Lower leg skin (tissue), 3 donors: Measurements from ENCODE around the gene PRR11.

Source experiments
- POLR2A ChIP-seq, 2 donors: fragments of 450-650 bp; IDR thresholded peaks; one replicate each; pipeline ENCODE4 v1.6.1; 2016 to 2017; ENCODE audit warnings: antibody characterized with exemption in 2 of 2, mild to moderate bottlenecking in 1 of 2, moderate library complexity in 1 of 2
- TF ChIP-seq, protein P1 (sequence below), 3 donors: fragments of 450-650 bp; IDR thresholded peaks; one replicate each; pipeline ENCODE4 v1.5.1; 2016; ENCODE audit warnings: antibody characterized with exemption in 3 of 3, mild to moderate bottlenecking in 3 of 3, moderate library complexity in 2 of 3

DNA sequence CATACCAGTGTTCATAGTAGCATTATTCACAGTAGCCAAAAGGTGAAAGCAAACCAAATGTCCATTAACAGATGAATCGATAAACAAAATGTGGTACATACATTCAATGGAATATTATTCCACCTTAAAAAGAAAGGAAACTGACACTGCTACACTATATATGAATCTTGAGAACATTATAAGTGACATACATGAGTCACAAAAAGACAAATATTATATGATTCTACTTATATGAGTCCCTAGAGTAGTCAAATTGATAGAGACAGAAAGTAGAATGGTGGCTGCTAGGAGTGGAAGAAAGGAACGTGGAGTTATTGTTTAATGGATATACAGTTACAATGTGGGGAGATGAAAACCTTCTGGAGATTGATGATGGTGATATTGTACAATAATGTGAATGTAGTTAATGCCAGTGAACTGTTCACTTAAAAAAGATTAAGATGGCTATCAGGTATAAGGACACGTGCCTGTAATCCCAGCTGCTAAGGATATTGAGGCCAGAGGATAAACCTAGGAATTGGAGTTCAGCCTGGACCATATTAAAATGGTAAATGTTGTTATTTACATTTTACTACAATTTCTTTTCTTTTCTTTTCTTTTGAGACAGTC lies 28.6 kb upstream of the PRR11 start:
- TF ChIP-seq, protein P1, sequence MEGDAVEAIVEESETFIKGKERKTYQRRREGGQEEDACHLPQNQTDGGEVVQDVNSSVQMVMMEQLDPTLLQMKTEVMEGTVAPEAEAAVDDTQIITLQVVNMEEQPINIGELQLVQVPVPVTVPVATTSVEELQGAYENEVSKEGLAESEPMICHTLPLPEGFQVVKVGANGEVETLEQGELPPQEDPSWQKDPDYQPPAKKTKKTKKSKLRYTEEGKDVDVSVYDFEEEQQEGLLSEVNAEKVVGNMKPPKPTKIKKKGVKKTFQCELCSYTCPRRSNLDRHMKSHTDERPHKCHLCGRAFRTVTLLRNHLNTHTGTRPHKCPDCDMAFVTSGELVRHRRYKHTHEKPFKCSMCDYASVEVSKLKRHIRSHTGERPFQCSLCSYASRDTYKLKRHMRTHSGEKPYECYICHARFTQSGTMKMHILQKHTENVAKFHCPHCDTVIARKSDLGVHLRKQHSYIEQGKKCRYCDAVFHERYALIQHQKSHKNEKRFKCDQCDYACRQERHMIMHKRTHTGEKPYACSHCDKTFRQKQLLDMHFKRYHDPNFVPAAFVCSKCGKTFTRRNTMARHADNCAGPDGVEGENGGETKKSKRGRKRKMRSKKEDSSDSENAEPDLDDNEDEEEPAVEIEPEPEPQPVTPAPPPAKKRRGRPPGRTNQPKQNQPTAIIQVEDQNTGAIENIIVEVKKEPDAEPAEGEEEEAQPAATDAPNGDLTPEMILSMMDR (IDR thresholded peaks at IDR 0.05), result no peak
- no peak for TF ChIP-seq POLR2A (IDR thresholded peaks at IDR 0.05)
